GM12865 (cell line): Measurements from ENCODE around the gene SDF4.
"Not testable (repeated sequence)": the region's sequence is repeated elsewhere in the genome, so short reads cannot be mapped to it uniquely, and the experiment has no call there.

Experiments used
- DNase-seq: peaks from one replicate; pipeline ENCODE4 v3.0.0; 2010; ENCODE audit warnings: low read depth
- H3K4me3 ChIP-seq: 2 replicates; pipeline ENCODE4 v1.5.1; 2011; ENCODE audit warnings: mild to moderate bottlenecking, low read depth, low read length, control low read depth
- CTCF ChIP-seq: IDR thresholded peaks from 2 replicates; pipeline ENCODE4 v1.5.1; 2011; ENCODE audit warnings: low read length, control low read depth, low read depth, inconsistent platforms; ENCODE audit not compliant: insufficient read depth; ENCODE audit errors: missing control alignments

SDF4 gene

GRCh38 chr1:1254667-1254998, 22.8 kb upstream of the SDF4 start:
- no peak overlapping the region for H3K4me3 ChIP-seq
- TF ChIP-seq CTCF = no peak
- DNase-seq = no peak

- TF ChIP-seq CTCF = no peak
- H3K4me3 ChIP-seq = no peak overlapping the region
- no peak for DNase-seq
Measured at GRCh38 chr1:1253972-1254666, 22.3 kb upstream of the SDF4 start.

GRCh38 chr1:1253314-1253713, 21.5 kb upstream of the SDF4 start:
- DNase-seq = no peak
- no peak for TF ChIP-seq CTCF
- H3K4me3 ChIP-seq = no peak overlapping the region

- no peak for TF ChIP-seq CTCF
- peak; percentile 81 for DNase-seq
- H3K4me3 ChIP-seq = peak overlapping the region; percentile 26
Measured at GRCh38 chr1:1250786-1251284, 19.0 kb upstream of the SDF4 start.

- not testable (repeated sequence) for H3K4me3 ChIP-seq, DNase-seq
Measured at GRCh38 chr1:1248009-1248913, 16.5 kb upstream of the SDF4 start.

- no peak overlapping the region for H3K4me3 ChIP-seq
- DNase-seq = no peak
- TF ChIP-seq CTCF = no peak
Measured at GRCh38 chr1:1247341-1247913, 15.6 kb upstream of the SDF4 start.
